ENCODE measurements around the gene PTPRN2. TPM values are rescaled to one million over a fixed set of nuclear protein-coding genes. Genes with fewer than 3 reads are reported as not detected.

Gene PTPRN2
- total RNA-seq, 4 donors from 2014 or later: 6.6 to 10.7 (median 8.2) TPM

GRCh38 chr7:158108646-158109293 lies 478.9 kb downstream of the PTPRN2 start:
- H3K4me1 ChIP-seq: no peaks in the 10 kb centered on the region
- H3K27me3 ChIP-seq: no peaks in the 10 kb centered on the region
- peaks cover 0 to 26% (median 0%) of the 10 kb centered on the region in 4 donors for H3K9me3 ChIP-seq
- H3K4me3 ChIP-seq: no peak overlapping the region
- 83 to 86% methylated on average over 4 of the region's 4 CpGs for WGBS, 2 donors
- TF ChIP-seq EP300 (IDR thresholded peaks at IDR 0.05) (no peak), POLR2A (IDR thresholded peaks at IDR 0.05) (no peak)
- TF ChIP-seq, protein P1, sequence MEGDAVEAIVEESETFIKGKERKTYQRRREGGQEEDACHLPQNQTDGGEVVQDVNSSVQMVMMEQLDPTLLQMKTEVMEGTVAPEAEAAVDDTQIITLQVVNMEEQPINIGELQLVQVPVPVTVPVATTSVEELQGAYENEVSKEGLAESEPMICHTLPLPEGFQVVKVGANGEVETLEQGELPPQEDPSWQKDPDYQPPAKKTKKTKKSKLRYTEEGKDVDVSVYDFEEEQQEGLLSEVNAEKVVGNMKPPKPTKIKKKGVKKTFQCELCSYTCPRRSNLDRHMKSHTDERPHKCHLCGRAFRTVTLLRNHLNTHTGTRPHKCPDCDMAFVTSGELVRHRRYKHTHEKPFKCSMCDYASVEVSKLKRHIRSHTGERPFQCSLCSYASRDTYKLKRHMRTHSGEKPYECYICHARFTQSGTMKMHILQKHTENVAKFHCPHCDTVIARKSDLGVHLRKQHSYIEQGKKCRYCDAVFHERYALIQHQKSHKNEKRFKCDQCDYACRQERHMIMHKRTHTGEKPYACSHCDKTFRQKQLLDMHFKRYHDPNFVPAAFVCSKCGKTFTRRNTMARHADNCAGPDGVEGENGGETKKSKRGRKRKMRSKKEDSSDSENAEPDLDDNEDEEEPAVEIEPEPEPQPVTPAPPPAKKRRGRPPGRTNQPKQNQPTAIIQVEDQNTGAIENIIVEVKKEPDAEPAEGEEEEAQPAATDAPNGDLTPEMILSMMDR (IDR thresholded peaks at IDR 0.05): no peak
- H3K36me3 ChIP-seq: no peaks in the 10 kb centered on the region
- H3K27ac ChIP-seq: no peak overlapping the region
- DNase-seq (ENCODE audit: low spot score in 2 of 2): no peak

DNA sequence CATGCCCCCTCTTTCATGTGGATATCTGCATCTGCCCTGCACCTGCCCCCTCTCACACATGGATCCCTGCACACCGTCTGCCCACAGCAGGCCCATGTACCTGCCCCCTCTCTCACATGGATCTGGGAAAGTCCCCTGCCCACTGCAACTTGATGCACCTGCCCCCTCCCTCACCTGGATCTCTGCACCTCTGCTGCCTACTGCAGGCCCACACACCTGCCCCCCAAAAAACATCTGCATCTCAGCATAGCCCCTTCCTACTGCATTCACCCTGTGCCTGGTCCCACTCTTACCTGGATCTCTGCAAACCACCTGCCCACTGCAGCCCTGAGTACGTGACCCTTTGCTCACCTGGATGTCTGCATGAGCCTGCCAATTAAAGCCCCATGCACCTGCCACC lies 479.8 kb downstream of the PTPRN2 start:
- no peak for DNase-seq (ENCODE audit: low spot score in 2 of 2)
- Histone ChIP-seq H3K27ac (no peak overlapping the region), H3K9me3 (peaks cover 0 to 26% (median 0%) of the 10 kb centered on the region in 4 donors), H3K4me3 (no peak overlapping the region), H3K4me1 (no peaks in the 10 kb centered on the region), H3K36me3 (no peaks in the 10 kb centered on the region), H3K27me3 (no peaks in the 10 kb centered on the region)
- TF ChIP-seq, protein P1 (IDR thresholded peaks at IDR 0.05): no peak
- TF ChIP-seq EP300 (IDR thresholded peaks at IDR 0.05): no peak
- no peak for TF ChIP-seq POLR2A (IDR thresholded peaks at IDR 0.05)
- 81 to 88% methylated on average over 2 of the region's 2 CpGs for WGBS, 2 donors

GRCh38 chr7:158106272-158106671 lies 481.4 kb downstream of the PTPRN2 start:
- Histone ChIP-seq H3K27me3 (no peaks in the 10 kb centered on the region), H3K9me3 (peaks cover 0 to 23% (median 0%) of the 10 kb centered on the region in 4 donors), H3K4me1 (no peaks in the 10 kb centered on the region), H3K27ac (no peak overlapping the region), H3K36me3 (no peaks in the 10 kb centered on the region), H3K4me3 (no peak overlapping the region)
- no peak for DNase-seq (ENCODE audit: low spot score in 2 of 2)
- TF ChIP-seq, protein P1 (IDR thresholded peaks at IDR 0.05): no peak
- TF ChIP-seq POLR2A (IDR thresholded peaks at IDR 0.05) (no peak), EP300 (IDR thresholded peaks at IDR 0.05) (no peak)
- WGBS, 2 donors: 66 to 72% methylated on average over 3 of the region's 3 CpGs

GRCh38 chr7:158103378-158103777 lies 484.2 kb downstream of the PTPRN2 start:
- H3K27ac ChIP-seq: no peak overlapping the region
- H3K27me3 ChIP-seq: no peaks in the 10 kb centered on the region
- H3K36me3 ChIP-seq: no peaks in the 10 kb centered on the region
- H3K4me1 ChIP-seq: no peaks in the 10 kb centered on the region
- H3K4me3 ChIP-seq: no peak overlapping the region
- peaks cover 0 to 10% (median 0%) of the 10 kb centered on the region in 4 donors for H3K9me3 ChIP-seq
- no peak for TF ChIP-seq POLR2A (IDR thresholded peaks at IDR 0.05)
- TF ChIP-seq, protein P1 (IDR thresholded peaks at IDR 0.05): no peak
- no peak for TF ChIP-seq EP300 (IDR thresholded peaks at IDR 0.05)
- 86 to 87% methylated on average over 7 of the region's 7 CpGs for WGBS, 2 donors
- no peak for DNase-seq (ENCODE audit: low spot score in 2 of 2)

DNA sequence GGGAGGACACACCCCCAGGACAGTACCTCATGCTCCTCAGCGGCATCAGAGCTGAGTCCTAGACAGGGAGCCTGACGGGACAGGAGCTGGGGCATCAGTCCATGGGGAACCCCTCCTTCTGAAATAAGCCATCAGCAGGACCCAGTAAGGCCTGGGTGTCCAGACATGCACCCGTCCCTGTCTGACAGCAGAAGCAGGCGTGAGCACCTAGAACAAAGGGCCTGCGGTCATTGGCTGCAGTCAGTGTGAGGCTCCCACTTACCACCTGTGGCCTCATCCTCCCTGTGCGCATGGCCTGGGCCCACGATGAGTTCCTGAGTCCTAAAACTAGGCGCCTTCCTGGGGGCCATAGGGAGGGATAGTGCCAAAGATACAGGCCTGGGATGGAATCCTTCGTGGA lies 484.7 kb downstream of the PTPRN2 start:
- TF ChIP-seq, protein P1 (IDR thresholded peaks at IDR 0.05): no peak
- no peak for TF ChIP-seq POLR2A (IDR thresholded peaks at IDR 0.05)
- no peak for TF ChIP-seq EP300 (IDR thresholded peaks at IDR 0.05)
- Histone ChIP-seq H3K4me3 (no peak overlapping the region), H3K36me3 (no peaks in the 10 kb centered on the region), H3K27ac (no peak overlapping the region), H3K9me3 (peaks cover 0 to 10% (median 0%) of the 10 kb centered on the region in 4 donors), H3K27me3 (no peaks in the 10 kb centered on the region), H3K4me1 (no peaks in the 10 kb centered on the region)
- DNase-seq (ENCODE audit: low spot score in 2 of 2): no peak
- WGBS, 2 donors: 87 to 95% methylated on average over 9 of the region's 9 CpGs
